ENCODE results near the gene ADGRD2. TPM values are rescaled to one million over a fixed set of nuclear protein-coding genes. Genes with fewer than 3 reads are reported as not detected.

The ADGRD2 gene, protein sequence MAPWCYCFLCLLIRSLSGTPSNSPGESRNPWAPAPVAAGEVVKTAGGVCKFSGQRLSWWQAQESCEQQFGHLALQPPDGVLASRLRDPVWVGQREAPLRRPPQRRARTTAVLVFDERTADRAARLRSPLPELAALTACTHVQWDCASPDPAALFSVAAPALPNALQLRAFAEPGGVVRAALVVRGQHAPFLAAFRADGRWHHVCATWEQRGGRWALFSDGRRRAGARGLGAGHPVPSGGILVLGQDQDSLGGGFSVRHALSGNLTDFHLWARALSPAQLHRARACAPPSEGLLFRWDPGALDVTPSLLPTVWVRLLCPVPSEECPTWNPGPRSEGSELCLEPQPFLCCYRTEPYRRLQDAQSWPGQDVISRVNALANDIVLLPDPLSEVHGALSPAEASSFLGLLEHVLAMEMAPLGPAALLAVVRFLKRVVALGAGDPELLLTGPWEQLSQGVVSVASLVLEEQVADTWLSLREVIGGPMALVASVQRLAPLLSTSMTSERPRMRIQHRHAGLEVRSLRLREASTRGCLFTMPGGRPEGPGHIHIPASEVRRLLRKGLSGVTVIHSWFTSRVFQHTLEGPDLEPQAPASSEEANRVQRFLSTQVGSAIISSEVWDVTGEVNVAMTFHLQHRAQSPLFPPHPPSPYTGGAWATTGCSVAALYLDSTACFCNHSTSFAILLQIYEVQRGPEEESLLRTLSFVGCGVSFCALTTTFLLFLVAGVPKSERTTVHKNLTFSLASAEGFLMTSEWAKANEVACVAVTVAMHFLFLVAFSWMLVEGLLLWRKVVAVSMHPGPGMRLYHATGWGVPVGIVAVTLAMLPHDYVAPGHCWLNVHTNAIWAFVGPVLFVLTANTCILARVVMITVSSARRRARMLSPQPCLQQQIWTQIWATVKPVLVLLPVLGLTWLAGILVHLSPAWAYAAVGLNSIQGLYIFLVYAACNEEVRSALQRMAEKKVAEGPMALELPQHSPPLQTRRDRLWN
- total RNA-seq (under 1 TPM; 0.31 to 0.74 TPM), polyA plus RNA-seq (ENCODE audit: insufficient read depth, low read depth, low replicate concordance) (1.5 TPM)
- long read RNA-seq, donor 1 = 0 reads
- long read RNA-seq, donor 2 = 0 reads

DNA sequence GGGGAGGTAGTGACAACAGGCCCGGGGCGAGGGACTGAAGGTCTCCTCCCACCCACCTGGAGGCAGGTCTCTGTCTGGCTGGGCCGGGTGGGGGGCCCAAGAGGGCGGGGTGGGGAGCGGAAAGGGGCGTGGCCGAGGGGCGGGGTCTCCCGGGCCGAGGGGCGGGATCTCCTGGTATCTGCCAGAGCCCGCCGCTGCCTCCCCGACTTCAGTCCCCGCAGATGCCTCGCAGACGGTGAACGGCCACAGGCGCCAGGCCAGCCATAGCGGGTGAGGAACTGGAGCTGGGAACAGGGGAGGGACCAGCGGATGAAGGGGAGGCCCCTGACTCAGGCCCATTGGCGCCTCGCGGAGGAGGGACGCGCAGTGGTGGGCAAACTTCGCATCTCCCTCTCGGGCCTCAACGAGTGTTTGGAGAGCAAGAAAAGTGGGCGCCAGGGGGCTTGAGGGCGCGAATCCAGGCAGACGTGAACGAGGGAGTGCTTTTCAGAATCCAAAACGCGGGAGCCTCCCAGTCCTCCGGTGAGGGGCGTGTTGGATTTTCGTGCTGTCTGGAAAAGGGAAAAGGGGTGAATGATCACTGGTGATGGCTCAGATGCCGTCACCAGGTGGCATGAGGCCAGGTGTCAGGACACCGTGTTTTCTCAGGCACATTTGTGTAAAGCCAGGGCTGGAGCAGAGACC is at the start of gene ADGRD2:
Gene ADGRD2, plus strand, starts transcription at position 211 of the 684 bp plus-strand sequence. CDS start 1,216 bp downstream, outside the sequence.
- Histone ChIP-seq H3K4me3 (peak within 1 kb of the TSS in 1 of 2 donors; percentile 27), H3K36me3 (ENCODE audit: low read depth, missing control alignments) (no peaks in the 10 kb centered on the region), H3K4me1 (peaks cover 16% of the 10 kb centered on the region), H3K27me3 (no peaks in the 10 kb centered on the region), H3K9me3 (no peaks in the 10 kb centered on the region), H3K27ac (no peak within 1 kb of the TSS)
- intact Hi-C loops (cut with DNase I; ENCODE audit: low total_unique reads) = no loop called here
- 1 to 2% methylated on average over 13 to 33 of the region's 41 CpGs for WGBS, 2 donors
- TF ChIP-seq, protein P1, sequence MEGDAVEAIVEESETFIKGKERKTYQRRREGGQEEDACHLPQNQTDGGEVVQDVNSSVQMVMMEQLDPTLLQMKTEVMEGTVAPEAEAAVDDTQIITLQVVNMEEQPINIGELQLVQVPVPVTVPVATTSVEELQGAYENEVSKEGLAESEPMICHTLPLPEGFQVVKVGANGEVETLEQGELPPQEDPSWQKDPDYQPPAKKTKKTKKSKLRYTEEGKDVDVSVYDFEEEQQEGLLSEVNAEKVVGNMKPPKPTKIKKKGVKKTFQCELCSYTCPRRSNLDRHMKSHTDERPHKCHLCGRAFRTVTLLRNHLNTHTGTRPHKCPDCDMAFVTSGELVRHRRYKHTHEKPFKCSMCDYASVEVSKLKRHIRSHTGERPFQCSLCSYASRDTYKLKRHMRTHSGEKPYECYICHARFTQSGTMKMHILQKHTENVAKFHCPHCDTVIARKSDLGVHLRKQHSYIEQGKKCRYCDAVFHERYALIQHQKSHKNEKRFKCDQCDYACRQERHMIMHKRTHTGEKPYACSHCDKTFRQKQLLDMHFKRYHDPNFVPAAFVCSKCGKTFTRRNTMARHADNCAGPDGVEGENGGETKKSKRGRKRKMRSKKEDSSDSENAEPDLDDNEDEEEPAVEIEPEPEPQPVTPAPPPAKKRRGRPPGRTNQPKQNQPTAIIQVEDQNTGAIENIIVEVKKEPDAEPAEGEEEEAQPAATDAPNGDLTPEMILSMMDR (IDR thresholded peaks at IDR 0.05) = no peak
- TF ChIP-seq POLR2A (IDR thresholded peaks at IDR 0.05) = no peak
- peak; percentile 63 for DNase-seq

DNA sequence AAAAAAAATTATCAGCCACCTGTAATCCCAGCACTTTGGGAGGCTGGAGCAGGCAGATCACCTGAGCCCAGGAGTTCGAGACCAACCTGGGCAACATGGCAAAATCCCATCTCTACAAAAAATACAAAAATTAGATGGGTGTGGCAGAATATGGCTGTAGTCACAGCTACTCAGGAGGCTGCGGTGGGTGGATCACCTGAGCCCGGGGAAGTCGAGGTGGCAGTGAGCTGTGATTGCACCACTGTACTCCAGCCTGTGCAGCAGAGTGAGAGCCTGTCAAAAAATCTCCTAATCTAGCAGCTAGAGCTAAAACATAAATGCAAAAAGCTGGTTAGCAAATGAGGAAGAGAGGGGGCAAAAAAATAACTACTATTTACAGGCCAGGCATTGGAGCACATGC is 47.0 kb upstream of the ADGRD2 start:
- Histone ChIP-seq H3K36me3 (ENCODE audit: low read depth, missing control alignments) (no peaks in the 10 kb centered on the region), H3K27ac (no peak overlapping the region), H3K9me3 (no peaks in the 10 kb centered on the region), H3K27me3 (no peaks in the 10 kb centered on the region), H3K4me3 (no peak overlapping the region), H3K4me1 (peaks cover 10% of the 10 kb centered on the region)
- TF ChIP-seq, protein P1 (IDR thresholded peaks at IDR 0.05) = no peak
- TF ChIP-seq POLR2A (IDR thresholded peaks at IDR 0.05) = no peak
- WGBS, 2 donors = 93 to 96% methylated on average over 4 of the region's 4 CpGs
- no peak for DNase-seq
- intact Hi-C loops (cut with DNase I; ENCODE audit: low total_unique reads) = no loop called here

DNA sequence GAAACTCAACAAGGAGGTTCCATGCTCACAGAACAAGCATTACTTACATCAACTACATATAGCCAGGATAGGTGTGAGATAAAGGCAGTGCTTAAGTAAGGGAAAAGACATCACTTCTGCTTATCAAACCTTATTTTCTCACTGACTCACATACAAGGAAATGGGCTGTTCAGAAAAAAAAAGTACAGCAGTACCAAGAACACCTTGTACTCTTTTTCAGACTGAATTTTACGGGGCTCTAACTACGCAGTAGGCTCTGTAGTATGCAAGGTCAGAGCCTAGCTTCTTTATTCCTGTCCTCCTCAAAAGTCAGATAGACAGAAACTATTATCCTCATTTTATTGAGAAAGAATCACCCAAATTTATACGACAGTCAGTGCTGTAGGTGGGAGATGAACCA is 40.8 kb upstream of the ADGRD2 start:
- H3K36me3 ChIP-seq (ENCODE audit: low read depth, missing control alignments) = no peaks in the 10 kb centered on the region
- no peak for TF ChIP-seq POLR2A (IDR thresholded peaks at IDR 0.05)
- TF ChIP-seq, protein P1 (IDR thresholded peaks at IDR 0.05) = no peak
- H3K27me3 ChIP-seq = no peaks in the 10 kb centered on the region
- 65 to 85% methylated on average over 3 of the region's 3 CpGs for WGBS, 2 donors
- H3K27ac ChIP-seq = no peak overlapping the region
- no peaks in the 10 kb centered on the region for H3K9me3 ChIP-seq
- no peak overlapping the region for H3K4me3 ChIP-seq
- no peak for DNase-seq
- intact Hi-C loops (cut with DNase I; ENCODE audit: low total_unique reads) = no loop called here
- peaks cover 2% of the 10 kb centered on the region for H3K4me1 ChIP-seq

DNA sequence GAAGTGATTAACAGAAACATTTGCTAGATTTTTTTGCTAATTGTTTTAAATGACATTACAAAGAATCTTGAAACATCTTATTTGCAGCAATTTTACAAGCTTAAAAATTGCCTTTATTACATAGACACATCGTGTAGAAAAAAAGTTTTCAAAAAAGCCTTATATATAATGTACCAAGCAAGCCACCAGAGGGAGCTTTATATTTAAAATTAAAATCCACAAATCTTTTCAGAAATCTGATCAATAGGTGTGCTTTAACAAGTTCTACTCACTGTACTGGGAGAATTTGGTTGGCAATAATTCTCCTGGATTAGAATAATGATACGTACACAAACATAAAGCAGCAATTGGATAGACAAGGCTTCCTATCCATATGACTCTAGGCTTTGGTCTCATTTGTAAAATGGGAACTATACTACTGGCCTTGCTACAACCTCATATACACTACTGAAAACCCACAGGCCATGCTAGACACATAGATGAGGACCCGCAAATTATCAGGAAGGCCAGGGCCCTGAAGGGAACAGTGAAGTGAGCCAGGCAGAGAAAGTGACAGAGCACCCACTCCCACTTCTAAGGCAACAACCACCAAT is 39.8 kb upstream of the ADGRD2 start:
- Histone ChIP-seq H3K27me3 (no peaks in the 10 kb centered on the region), H3K9me3 (no peaks in the 10 kb centered on the region), H3K36me3 (ENCODE audit: low read depth, missing control alignments) (no peaks in the 10 kb centered on the region), H3K27ac (no peak overlapping the region), H3K4me3 (no peak overlapping the region), H3K4me1 (peaks cover 8% of the 10 kb centered on the region)
- no peak for DNase-seq
- intact Hi-C loops (cut with DNase I; ENCODE audit: low total_unique reads) = no loop called here
- 67 to 71% methylated on average over 3 of the region's 3 CpGs for WGBS, 2 donors
- TF ChIP-seq, protein P1 (IDR thresholded peaks at IDR 0.05) = peak in 1 of 3 experiments; percentile 39
- TF ChIP-seq POLR2A (IDR thresholded peaks at IDR 0.05) = no peak

All from testis (tissue), 5 donors.